ENCODE results near the gene PKM. TPM values are rescaled to one million over a fixed set of nuclear protein-coding genes. Genes with fewer than 3 reads are reported as not detected.

Gene PKM
- total and polyA plus RNA-seq, 9 of the 15 experiments (the other 6 are each of a cell fraction or from before 2014, with no cell fraction given) = 140 to 825 (median 383) TPM

- H3K9me1 ChIP-seq (ENCODE audit: control insufficient read depth, insufficient read depth, low read length) = peaks cover 8% of the 10 kb centered on the region
- ATAC-seq (no peak), FAIRE-seq (no peak), DNase-seq (ENCODE audit: extremely low read depth in 1 of 4, low spot score in 3 of 4) (no peak)
- H3K4me1 ChIP-seq (replicated peaks in 1 of 2; ENCODE audit: control insufficient read depth in 2 of 2, insufficient read depth in 2 of 2, low read length in 2 of 2) = peaks cover 20 to 26% of the 10 kb centered on the region in 2 experiments
- 93% methylated on average over 8 of the region's 10 CpGs for WGBS (ENCODE audit: insufficient coverage, low coverage, missing lambda C conversion rate)
- H3K4me3 ChIP-seq = no peak overlapping the region
- H3K4me2 ChIP-seq (ENCODE audit: insufficient read depth, low read length) = no peak overlapping the region
- no peaks in the 10 kb centered on the region for H3K9me3 ChIP-seq (replicated peaks; ENCODE audit: control insufficient read depth, insufficient read depth, low read depth, low read length)
- BruUV-seq (replicated peaks) = no TSS peak
- no peak overlapping the region for H2AFZ ChIP-seq (ENCODE audit: low read depth, low read length)
- H3K36me3 ChIP-seq (ENCODE audit: control insufficient read depth, insufficient read depth, low read length) = peaks cover 85% of the 10 kb centered on the region
- CTCF ChIA-PET (ENCODE audit: low intra/inter-chr PET ratio) = interaction anchor here (0.6 kb wide), 1 partner anchor 326 kb away, joined by 4 read pairs; no protein-coding TSS in a partner anchor
- no peak overlapping the region; a peak in 1 of 4 replicates for H3K9ac ChIP-seq (ENCODE audit: insufficient read depth in 1 of 2, low read depth in 2 of 2, low read length in 2 of 2)
- no peak for TF ChIP-seq HNRNPL (IDR thresholded peaks at IDR 0.05; ENCODE audit: low read depth, low read length)
- TF ChIP-seq ZNF57 (CRISPR knock-in tag; IDR thresholded peaks at IDR 0.05) = no peak
- no peak for TF ChIP-seq CUX1 (CRISPR knock-in tag; IDR thresholded peaks at IDR 0.05)
- TF ChIP-seq ZBTB12 (CRISPR knock-in tag; IDR thresholded peaks at IDR 0.05) = no peak
- TF ChIP-seq TFAP4 (CRISPR knock-in tag; IDR thresholded peaks at IDR 0.05; ENCODE audit: borderline replicate concordance) = no peak
- no peak for TF ChIP-seq SREBF1 (IDR thresholded peaks at IDR 0.05; ENCODE audit: borderline replicate concordance, low read depth, low read length)
- no peak for TF ChIP-seq ZNF707 (CRISPR knock-in tag; conservative IDR thresholded peaks at IDR 0.05)
- no peak for TF ChIP-seq U2AF2 (optimal IDR thresholded peaks at IDR 0.05; ENCODE audit: low read depth, low read length)
- TF ChIP-seq ZNF316 (IDR thresholded peaks at IDR 0.05) = no peak
- TF ChIP-seq ZNF655 (CRISPR knock-in tag; IDR thresholded peaks at IDR 0.05) = no peak
- no peak for TF ChIP-seq RFX5 (IDR thresholded peaks at IDR 0.05; ENCODE audit: low read depth, low read length)
- no peak for TF ChIP-seq NEUROD1 (IDR thresholded peaks at IDR 0.05; ENCODE audit: borderline replicate concordance, low read depth, low read length, partially characterized antibody)
- intact Hi-C loops (cut with micrococcal nuclease) (no loop called here), in situ Hi-C loops (cut with MboI) (no loop called here)
- no peak overlapping the region for H3K27ac ChIP-seq (ENCODE audit: extremely low read depth, low read depth, low read length)
- no peaks in the 10 kb centered on the region for H3K27me3 ChIP-seq (ENCODE audit: control insufficient read depth in 2 of 2, insufficient read depth in 2 of 2, low read length in 2 of 2)
- H3K79me2 ChIP-seq (ENCODE audit: control insufficient read depth, insufficient read depth, low read length) = peaks cover 95% of the 10 kb centered on the region
- H4K20me1 ChIP-seq (replicated peaks; ENCODE audit: control insufficient read depth, insufficient read depth, low read length) = peaks cover 23% of the 10 kb centered on the region
- POLR2A ChIA-PET = interaction anchor here (0.5 kb wide), 1 partner anchor 377 kb away, joined by 3 read pairs; no protein-coding TSS in a partner anchor
Observed at GRCh38 chr15:72223278-72223677, 7.7 kb downstream of the PKM start.
